ENCODE results near the gene NCF4.

NCF4 gene

GRCh38 chr22:36899498-36899897 lies 38.7 kb downstream of the NCF4 start:
- FAIRE-seq: no peak

GRCh38 chr22:36900225-36900624 lies 39.4 kb downstream of the NCF4 start:
- FAIRE-seq: no peak

- FAIRE-seq: no peak
These were observed 40.1 kb downstream of the NCF4 start for GRCh38 chr22:36900880-36901279.

GRCh38 chr22:36901411-36902142 lies 40.8 kb downstream of the NCF4 start:
- no peak for FAIRE-seq

- FAIRE-seq: no peak
These were observed 41.5 kb downstream of the NCF4 start for GRCh38 chr22:36902143-36902926.

- no peak for FAIRE-seq
These were observed 43.6 kb downstream of the NCF4 start for GRCh38 chr22:36904260-36904880.

GRCh38 chr22:36907253-36908195 lies 46.7 kb downstream of the NCF4 start:
- FAIRE-seq: no peak

GRCh38 chr22:36910461-36910860 lies 49.7 kb downstream of the NCF4 start:
- no peak for FAIRE-seq

GRCh38 chr22:36911887-36912661 lies 51.3 kb downstream of the NCF4 start:
- FAIRE-seq: no peak

GRCh38 chr22:36912694-36913426 lies 52.1 kb downstream of the NCF4 start:
- no peak for FAIRE-seq

GRCh38 chr22:36913427-36914389 lies 52.9 kb downstream of the NCF4 start, which contains the start of gene CSF2RB:
Gene CSF2RB, plus strand, starts transcription at chr22:36913628. Its CDS starts 8,580 bp downstream, at chr22:36922208.
- no peak for FAIRE-seq

GRCh38 chr22:36914390-36914752 lies 53.6 kb downstream of the NCF4 start:
- FAIRE-seq: no peak

GRCh38 chr22:36916034-36916433 lies 55.2 kb downstream of the NCF4 start:
- FAIRE-seq: no peak

- FAIRE-seq: no peak
These were observed 57.9 kb downstream of the NCF4 start for GRCh38 chr22:36918586-36919284.

- no peak for FAIRE-seq
These were observed 60.7 kb downstream of the NCF4 start for GRCh38 chr22:36921309-36922104.

GRCh38 chr22:36922105-36922608 lies 61.4 kb downstream of the NCF4 start:
- FAIRE-seq: no peak

- no peak for FAIRE-seq
These were observed 61.9 kb downstream of the NCF4 start for GRCh38 chr22:36922711-36923110.

GRCh38 chr22:36923131-36923788 lies 62.5 kb downstream of the NCF4 start:
- no peak for FAIRE-seq
